Colonic mucosa (tissue), 4 donors: ENCODE results near the gene ZNF860. TPM values are rescaled to one million over a fixed set of nuclear protein-coding genes. Genes with fewer than 3 reads are reported as not detected.
A peak's percentile ranks its signal among the peaks of the same experiment; 100 is the strongest.

Experiments
- DNase-seq: peaks from one replicate; pipeline ENCODE4 v3.0.0-alpha.2; 2020
- H3K27ac ChIP-seq: fragments of 200-600 bp; one replicate; pipeline ENCODE4 v1.8.0; 2021
- H3K27me3 ChIP-seq: fragments of 200-600 bp; one replicate; pipeline ENCODE4 v1.8.0; 2021
- H3K36me3 ChIP-seq: fragments of 200-600 bp; one replicate; pipeline ENCODE4 v1.8.0; 2021
- H3K4me1 ChIP-seq: fragments of 200-600 bp; one replicate; pipeline ENCODE4 v1.8.0; 2021; ENCODE audit warnings: mild to moderate bottlenecking
- H3K4me3 ChIP-seq: fragments of 200-600 bp; one replicate; pipeline ENCODE4 v1.8.0; 2021
- H3K9ac ChIP-seq, 2 donors: one replicate each; pipeline ENCODE4 v1.7.0; 2013; ENCODE audit warnings: control low read depth in 2 of 2, low read depth in 2 of 2, low read length in 2 of 2
- H3K9me3 ChIP-seq: fragments of 200-600 bp; one replicate; pipeline ENCODE4 v1.8.0; 2021
- intact Hi-C: fragments of 100-400 bp; cut with DNase I; formaldehyde crosslinking; loops from one replicate; pipeline ENCODE4 v1.14.1; 2022
- total RNA-seq, 2 donors: library from RNA; stranded (reverse); fragmentation: NEBNext Ultra II Directional in 1 of 2; extraction: Animal tissue kit (Norgen Biotek cat#: 25700) in 1 of 2; gene quantifications; one replicate each; pipeline ENCODE4 v1.2.1, GENCODE V29; 2021
- TF ChIP-seq, protein P1 (sequence below): fragments of 200-600 bp; IDR thresholded peaks from one replicate; pipeline ENCODE4 v1.8.0; 2022; ENCODE audit warnings: antibody characterized with exemption, mild to moderate bottlenecking
- donor health status: healthy.
- donor health status: DM: no; HTN: no; CAD: no.
- donor health status: DM: no; HTN: no; CAD: no.

Gene ZNF860
- total RNA-seq, 2 donors from 2014 or later: 0.53 to 1.5 TPM

DNA sequence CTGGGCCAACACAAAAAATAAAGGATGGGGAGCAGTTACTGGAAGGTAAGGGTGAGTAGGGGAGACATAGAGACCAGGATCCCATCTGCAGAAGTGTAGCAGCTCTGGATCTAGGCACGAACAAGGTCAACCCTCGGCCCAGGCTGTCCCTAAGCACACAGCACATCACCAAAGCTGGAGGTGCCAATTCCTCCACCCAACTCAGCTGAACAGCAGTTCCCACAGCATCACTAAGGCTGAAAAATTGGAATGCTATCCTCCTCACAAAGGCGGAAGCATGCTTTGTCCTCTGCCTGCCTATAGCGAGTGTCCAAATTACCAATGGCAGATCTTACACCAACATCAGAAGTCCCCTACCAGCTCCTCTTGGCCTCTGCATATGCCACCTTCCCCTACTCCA is 34.4 kb upstream of the ZNF860 start:
- intact Hi-C loops: no loop called here
- H3K9me3 ChIP-seq: no peaks in the 10 kb centered on the region
- no peaks in the 10 kb centered on the region for H3K27me3 ChIP-seq
- peak overlapping the region; percentile 20 for H3K27ac ChIP-seq
- no peak overlapping the region for H3K4me3 ChIP-seq
- H3K36me3 ChIP-seq: no peaks in the 10 kb centered on the region
- H3K9ac ChIP-seq: no peak overlapping the region
- TF ChIP-seq, protein P1, sequence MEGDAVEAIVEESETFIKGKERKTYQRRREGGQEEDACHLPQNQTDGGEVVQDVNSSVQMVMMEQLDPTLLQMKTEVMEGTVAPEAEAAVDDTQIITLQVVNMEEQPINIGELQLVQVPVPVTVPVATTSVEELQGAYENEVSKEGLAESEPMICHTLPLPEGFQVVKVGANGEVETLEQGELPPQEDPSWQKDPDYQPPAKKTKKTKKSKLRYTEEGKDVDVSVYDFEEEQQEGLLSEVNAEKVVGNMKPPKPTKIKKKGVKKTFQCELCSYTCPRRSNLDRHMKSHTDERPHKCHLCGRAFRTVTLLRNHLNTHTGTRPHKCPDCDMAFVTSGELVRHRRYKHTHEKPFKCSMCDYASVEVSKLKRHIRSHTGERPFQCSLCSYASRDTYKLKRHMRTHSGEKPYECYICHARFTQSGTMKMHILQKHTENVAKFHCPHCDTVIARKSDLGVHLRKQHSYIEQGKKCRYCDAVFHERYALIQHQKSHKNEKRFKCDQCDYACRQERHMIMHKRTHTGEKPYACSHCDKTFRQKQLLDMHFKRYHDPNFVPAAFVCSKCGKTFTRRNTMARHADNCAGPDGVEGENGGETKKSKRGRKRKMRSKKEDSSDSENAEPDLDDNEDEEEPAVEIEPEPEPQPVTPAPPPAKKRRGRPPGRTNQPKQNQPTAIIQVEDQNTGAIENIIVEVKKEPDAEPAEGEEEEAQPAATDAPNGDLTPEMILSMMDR: no peak
- DNase-seq: no peak
- H3K4me1 ChIP-seq: no peaks in the 10 kb centered on the region

DNA sequence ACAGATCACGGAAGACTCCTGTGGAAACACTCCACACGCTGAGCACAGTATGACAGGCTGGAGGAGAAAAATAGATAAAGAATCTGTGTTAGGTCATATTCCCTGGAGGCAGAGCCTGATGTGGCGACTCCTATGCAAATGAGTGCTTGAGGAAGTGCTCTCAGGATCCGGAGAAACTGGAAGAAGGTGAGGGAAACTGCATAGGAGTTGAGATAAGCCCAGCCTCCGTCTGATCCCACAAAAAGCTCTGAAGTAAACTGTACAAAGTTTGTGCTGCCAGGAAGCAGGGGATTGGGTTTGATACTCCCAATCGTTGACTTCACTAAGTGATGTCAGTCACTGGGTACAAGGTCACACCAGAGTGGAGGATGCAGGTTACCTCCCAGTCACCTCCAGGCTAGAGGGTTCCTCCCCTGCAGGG is 33.9 kb upstream of the ZNF860 start:
- no peak overlapping the region for H3K4me3 ChIP-seq
- no peaks in the 10 kb centered on the region for H3K27me3 ChIP-seq
- no peak overlapping the region for H3K9ac ChIP-seq
- H3K27ac ChIP-seq: peak overlapping the region; percentile 20
- no peak for DNase-seq
- H3K4me1 ChIP-seq: no peaks in the 10 kb centered on the region
- intact Hi-C loops: no loop called here
- no peaks in the 10 kb centered on the region for H3K36me3 ChIP-seq
- no peaks in the 10 kb centered on the region for H3K9me3 ChIP-seq
- TF ChIP-seq, protein P1: no peak

DNA sequence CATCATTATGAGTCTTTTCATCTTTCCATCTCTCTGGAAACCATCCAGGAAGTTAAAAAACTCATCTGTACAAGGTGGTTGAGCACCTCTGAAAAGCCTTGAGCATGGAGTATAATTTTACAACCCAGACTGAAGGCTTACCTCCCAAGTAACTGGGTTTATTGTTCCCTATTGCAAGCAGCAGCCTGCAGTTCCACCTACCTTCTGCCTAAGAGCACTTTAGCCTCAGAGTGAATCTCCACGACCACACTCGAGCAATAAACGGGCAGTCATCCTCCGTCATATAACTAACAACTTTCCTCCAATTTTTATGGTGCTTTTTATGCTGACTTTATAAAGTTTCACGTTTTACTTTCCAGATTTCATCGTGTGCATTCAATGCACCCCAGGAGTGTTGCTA is 33.3 kb upstream of the ZNF860 start:
- Histone ChIP-seq H3K9ac (no peak overlapping the region), H3K4me1 (no peaks in the 10 kb centered on the region), H3K27ac (peak overlapping the region; percentile 20), H3K9me3 (no peaks in the 10 kb centered on the region), H3K4me3 (no peak overlapping the region), H3K27me3 (no peaks in the 10 kb centered on the region), H3K36me3 (no peaks in the 10 kb centered on the region)
- TF ChIP-seq, protein P1: no peak
- no peak for DNase-seq
- intact Hi-C loops: no loop called here

DNA sequence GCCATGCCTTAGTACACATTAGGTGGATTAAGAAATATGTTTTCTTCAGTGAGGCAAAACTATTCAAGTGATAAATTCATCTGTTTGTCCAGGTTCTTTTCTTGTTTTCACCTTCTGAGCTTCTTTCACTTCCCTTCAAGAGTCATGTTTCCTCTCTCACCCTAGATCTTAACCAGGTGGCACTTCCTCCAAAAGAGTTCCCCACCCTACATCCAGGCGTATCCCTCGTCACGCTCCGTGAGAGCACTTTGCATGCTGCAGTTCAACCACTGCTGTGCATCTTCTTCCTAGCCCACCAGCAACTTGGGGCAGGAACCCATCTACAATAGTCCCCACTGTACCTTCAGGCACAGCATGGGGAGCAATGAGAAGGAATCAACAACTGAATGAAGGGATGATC is 29.3 kb upstream of the ZNF860 start:
- Histone ChIP-seq H3K27me3 (no peaks in the 10 kb centered on the region), H3K9ac (no peak overlapping the region), H3K36me3 (no peaks in the 10 kb centered on the region), H3K4me3 (no peak overlapping the region), H3K4me1 (no peaks in the 10 kb centered on the region), H3K9me3 (no peaks in the 10 kb centered on the region), H3K27ac (no peak overlapping the region)
- TF ChIP-seq, protein P1: no peak
- DNase-seq: no peak
- intact Hi-C loops: no loop called here

DNA sequence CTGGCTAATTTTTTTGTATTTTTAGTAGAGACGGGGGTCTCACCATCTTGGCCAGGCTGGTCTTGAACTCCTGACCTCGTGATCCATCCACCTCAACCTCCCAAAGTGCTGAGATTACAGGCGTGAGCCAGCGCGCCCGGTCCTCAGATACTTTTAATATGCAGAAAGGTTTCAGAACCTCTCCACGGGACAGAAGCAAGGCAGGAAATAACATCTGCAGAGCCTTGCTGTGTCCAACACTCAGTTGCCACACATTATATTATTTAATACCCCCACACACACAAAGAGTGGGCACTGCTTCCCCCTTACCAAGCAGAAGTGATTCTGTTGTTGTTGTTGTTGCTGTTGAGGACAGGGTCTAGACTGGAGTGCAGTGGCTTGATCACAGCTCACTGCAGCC is 28.5 kb upstream of the ZNF860 start:
- H3K4me3 ChIP-seq: no peak overlapping the region

More for the DNA sequence above, 28.5 kb upstream of the ZNF860 start:
- TF ChIP-seq, protein P1: no peak
- Histone ChIP-seq H3K9me3 (no peaks in the 10 kb centered on the region), H3K27me3 (no peaks in the 10 kb centered on the region), H3K4me1 (no peaks in the 10 kb centered on the region), H3K9ac (no peak overlapping the region), H3K27ac (no peak overlapping the region), H3K36me3 (no peaks in the 10 kb centered on the region)
- intact Hi-C loops: no loop called here
- DNase-seq: no peak
